Psoas muscle (tissue), 8 donors: ENCODE data around the gene VGLL4. TPM values are rescaled to one million over a fixed set of nuclear protein-coding genes. Genes with fewer than 3 reads are reported as not detected.

Experiments
- ATAC-seq, 4 donors: fragments of 200-7000 bp; cut with Tn5 transposase; one replicate each; pipeline ENCODE4 v1.9.1; 2020; ENCODE audit warnings: moderate library complexity in 3 of 4, mild to moderate bottlenecking in 2 of 4
- DNase-seq, 2 donors: peaks; one replicate each; pipeline ENCODE4 v3.0.0-alpha.2; 2020
- H3K27ac ChIP-seq: fragments of 200-600 bp; one replicate; pipeline ENCODE4 v1.8.0; 2022
- H3K27me3 ChIP-seq, 3 donors: fragments of 200-600 bp in 1 of 3; one replicate each; pipeline versions ENCODE4 v1.6.1 to v1.8.0; 2013 to 2022; ENCODE audit warnings: low read length in 2 of 3, mild to moderate bottlenecking in 2 of 3, moderate library complexity in 1 of 3; ENCODE audit not compliant: insufficient read depth in 3 of 3
- H3K36me3 ChIP-seq, 2 donors: fragments of 200-600 bp in 1 of 2; one replicate each; pipeline versions ENCODE4 v1.6.1 to v1.8.0; 2013 to 2022; ENCODE audit warnings: low read depth in 1 of 2, mild to moderate bottlenecking in 1 of 2, moderate library complexity in 1 of 2; ENCODE audit not compliant: insufficient read depth in 1 of 2
- H3K4me1 ChIP-seq: fragments of 200-600 bp; one replicate; pipeline ENCODE4 v1.8.0; 2022
- H3K4me3 ChIP-seq: fragments of 200-600 bp; one replicate; pipeline ENCODE4 v1.8.0; 2022; ENCODE audit warnings: mild to moderate bottlenecking
- H3K9me3 ChIP-seq: fragments of 200-600 bp; one replicate; pipeline ENCODE4 v1.8.0; 2022
- CTCF ChIP-seq: fragments of 200-600 bp; IDR thresholded peaks from one replicate; pipeline ENCODE4 v1.8.0; 2022; ENCODE audit warnings: antibody characterized with exemption
- WGBS, 3 donors: extraction: QIAGEN DNeasy Blood & Tissue Kit; methylation state at CpG; one replicate each; pipeline versions ENCODE4 v1.1.6 to v1.1.7; 2013; 5-methylcytosine and 5-hydroxymethylcytosine counted together
- intact Hi-C, 2 donors: fragments of 100-400 bp; cut with DNase I; formaldehyde crosslinking; loops; one replicate each; pipeline versions ENCODE4 v1.11.0 to v1.14.2; 2022
- polyA plus RNA-seq, 3 donors: library from polyadenylated mRNA; stranded (reverse); fragments of 200-250 nt; gene quantifications; one replicate each; pipeline ENCODE4 v1.2.3, GENCODE V29; 2013
- total RNA-seq, 4 donors: library from RNA; stranded (reverse); fragmentation: NEBNext Ultra II Directional in 2 of 4; extraction: Animal tissue kit (Norgen Biotek cat#: 25700) in 2 of 4; gene quantifications; one replicate each; pipeline versions ENCODE4 v1.2.1 to v1.2.4, GENCODE V29; 2021 to 2023
- donor health status: healthy with polysubstance abuse.
- donor health status: DM: no; HTN: no; CAD: no; lungs with moderate emphysema.
- donor health status: Bipolar disorder and iron deficiency.
- donor health status: healthy.
- donor health status: DM: yes; HTN: yes; CAD: no.
- donor health status: DM: no; HTN: no; CAD: no.
- donor health status: DM: no; HTN: no; CAD: no.
- donor health status: DM: yes; HTN: yes; CAD: no.

Gene VGLL4
- total and polyA plus RNA-seq, 7 donors = 8.0 to 14.8 (median 11.7) TPM

GRCh38 chr3:11588755-11589154 lies 55.0 kb downstream of the VGLL4 start:
- no peak overlapping the region for H3K4me3 ChIP-seq
- WGBS, 3 donors = 27 to 39% (median 38%) methylated on average over 3 of the region's 3 CpGs
- no peaks in the 10 kb centered on the region for H3K36me3 ChIP-seq
- H3K9me3 ChIP-seq = no peaks in the 10 kb centered on the region
- H3K4me1 ChIP-seq = peaks cover 72% of the 10 kb centered on the region
- TF ChIP-seq CTCF = no peak
- intact Hi-C loops = no loop called here
- DNase-seq (no peak), ATAC-seq (peak in 1 of 4 donors; percentile 1)
- no peaks in the 10 kb centered on the region for H3K27me3 ChIP-seq
- peak overlapping the region; percentile 33 for H3K27ac ChIP-seq

GRCh38 chr3:11588338-11588737 lies 55.4 kb downstream of the VGLL4 start:
- TF ChIP-seq CTCF = no peak
- Histone ChIP-seq H3K4me1 (peaks cover 72% of the 10 kb centered on the region), H3K4me3 (no peak overlapping the region), H3K36me3 (no peaks in the 10 kb centered on the region), H3K27ac (peak overlapping the region; percentile 33), H3K9me3 (no peaks in the 10 kb centered on the region), H3K27me3 (no peaks in the 10 kb centered on the region)
- peak in 1 of 4 donors; percentile 5 for ATAC-seq
- DNase-seq = no peak
- intact Hi-C loops = no loop called here
- 30 to 43% (median 40%) methylated on average over 5 of the region's 5 CpGs for WGBS, 3 donors

- intact Hi-C loops = no loop called here
- Histone ChIP-seq H3K27ac (peak overlapping the region; percentile 33), H3K36me3 (no peaks in the 10 kb centered on the region), H3K4me3 (no peak overlapping the region), H3K4me1 (peaks cover 72% of the 10 kb centered on the region), H3K9me3 (no peaks in the 10 kb centered on the region), H3K27me3 (no peaks in the 10 kb centered on the region)
- ATAC-seq (no peak), DNase-seq (no peak)
- no peak for TF ChIP-seq CTCF
- WGBS, 3 donors = 63 to 81% (median 76%) methylated on average over 12 of the region's 12 CpGs
Observed at GRCh38 chr3:11587766-11588165, 55.9 kb downstream of the VGLL4 start.

- no peak for TF ChIP-seq CTCF
- intact Hi-C loops = no loop called here
- DNase-seq = no peak
- Histone ChIP-seq H3K27ac (no peak overlapping the region), H3K4me3 (no peak overlapping the region), H3K27me3 (no peaks in the 10 kb centered on the region), H3K36me3 (no peaks in the 10 kb centered on the region), H3K9me3 (no peaks in the 10 kb centered on the region), H3K4me1 (peaks cover 64% of the 10 kb centered on the region)
- ATAC-seq = no peak
- 76 to 86% (median 85%) methylated on average over 4 of the region's 4 CpGs for WGBS, 3 donors
Observed at GRCh38 chr3:11584570-11584969, 59.1 kb downstream of the VGLL4 start.

- intact Hi-C loops = no loop called here
- DNase-seq (no peak), ATAC-seq (no peak)
- 45 to 49% (median 48%) methylated on average over 10 of the region's 10 CpGs for WGBS, 3 donors
- Histone ChIP-seq H3K36me3 (no peaks in the 10 kb centered on the region), H3K27me3 (no peaks in the 10 kb centered on the region), H3K4me1 (peaks cover 54% of the 10 kb centered on the region), H3K9me3 (no peaks in the 10 kb centered on the region), H3K4me3 (no peak overlapping the region), H3K27ac (no peak overlapping the region)
- TF ChIP-seq CTCF = no peak
Observed at GRCh38 chr3:11583638-11584046, 60.1 kb downstream of the VGLL4 start.
